COLO829 (cell line): Measurements from ENCODE around the gene GTF3C4.

ENCODE experiments used
- DNase-seq: peaks from one replicate; pipeline ENCODE4 v3.0.0; 2012; ENCODE audit warnings: low spot score

GTF3C4 gene

DNA sequence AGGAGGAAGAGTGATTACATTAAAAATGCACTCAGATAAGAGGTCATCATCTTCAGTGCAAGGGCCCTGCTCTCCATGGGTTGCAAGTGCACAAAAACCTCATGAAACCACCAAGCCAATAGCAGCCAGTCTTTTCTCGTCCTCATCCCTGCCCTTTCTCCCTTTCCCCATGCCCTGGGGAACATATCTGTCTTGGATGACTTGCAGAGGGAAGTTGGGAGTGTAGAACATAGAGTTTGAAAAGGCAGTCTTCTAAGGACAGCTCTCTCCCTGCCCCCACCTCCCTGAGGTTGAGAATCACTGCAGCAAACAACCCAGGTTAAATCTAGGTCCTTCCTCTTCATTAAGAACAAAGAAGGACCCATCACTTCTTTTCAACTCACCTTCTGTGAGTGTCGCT, 22.5 kb upstream of the GTF3C4 start:
- DNase-seq = no peak

DNA sequence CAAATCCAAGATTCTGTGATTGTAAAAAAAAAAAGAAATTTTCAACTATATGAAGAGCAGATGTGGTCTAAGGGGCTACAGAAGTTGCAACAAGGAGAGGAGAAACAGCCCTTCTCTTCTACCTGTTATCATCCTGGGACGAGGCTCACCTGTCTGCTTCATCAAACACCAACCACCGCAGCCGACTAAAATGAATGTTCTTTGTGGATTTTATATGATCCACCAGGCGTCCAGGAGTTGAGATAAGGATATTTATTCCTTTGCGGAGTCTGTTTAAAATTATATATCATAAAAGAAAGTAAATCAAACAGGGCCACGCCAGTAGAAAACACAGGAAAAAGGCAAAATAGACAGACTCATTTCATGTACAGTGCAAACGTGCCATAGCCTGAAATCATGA, 22.0 kb upstream of the GTF3C4 start:
- DNase-seq = no peak

GRCh38 chr9:132648685-132649084, 21.6 kb upstream of the GTF3C4 start:
- DNase-seq = no peak

- DNase-seq = no peak
These were observed 19.0 kb upstream of the GTF3C4 start for GRCh38 chr9:132651259-132651658.

DNA sequence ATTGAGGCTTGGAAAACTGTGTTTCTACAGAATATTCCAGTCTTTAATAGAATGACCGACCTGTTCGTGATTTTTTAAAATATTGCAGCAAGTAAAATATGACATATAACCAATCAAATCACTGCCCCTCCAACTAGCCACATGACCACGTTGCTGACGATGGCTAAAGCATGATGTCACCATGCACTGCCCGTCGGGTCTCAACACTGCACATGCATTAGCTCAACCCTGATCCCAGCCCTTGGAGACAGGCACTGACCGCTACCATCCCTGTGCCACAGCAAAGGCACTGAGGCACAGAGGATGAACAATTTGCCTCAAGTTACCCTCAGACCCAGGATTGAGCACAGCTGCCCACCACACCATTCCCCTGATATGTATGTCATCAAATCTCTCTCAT, 14.0 kb upstream of the GTF3C4 start:
- no peak for DNase-seq

GRCh38 chr9:132662152-132662945, 7.9 kb upstream of the GTF3C4 start:
- no peak for DNase-seq

DNA sequence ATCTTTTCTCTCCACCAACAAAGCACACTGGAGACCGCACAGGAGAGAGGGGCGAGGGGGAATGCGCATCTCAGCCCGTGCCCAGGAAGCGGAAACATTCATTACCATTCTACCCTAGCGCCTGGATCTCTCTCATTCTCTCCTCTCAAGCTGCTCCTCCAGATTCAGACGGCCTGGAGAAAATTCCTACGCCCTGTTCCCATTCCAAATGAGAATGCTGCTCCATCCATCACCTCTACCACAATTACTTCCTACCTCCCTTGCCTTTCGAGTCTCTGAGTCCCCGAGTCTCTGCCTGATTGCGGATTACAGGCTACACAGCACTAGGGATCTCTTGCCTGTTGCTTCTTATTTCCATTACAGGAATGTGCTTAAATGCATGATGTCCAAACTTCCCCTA, 7.1 kb upstream of the GTF3C4 start:
- no peak for DNase-seq

DNA sequence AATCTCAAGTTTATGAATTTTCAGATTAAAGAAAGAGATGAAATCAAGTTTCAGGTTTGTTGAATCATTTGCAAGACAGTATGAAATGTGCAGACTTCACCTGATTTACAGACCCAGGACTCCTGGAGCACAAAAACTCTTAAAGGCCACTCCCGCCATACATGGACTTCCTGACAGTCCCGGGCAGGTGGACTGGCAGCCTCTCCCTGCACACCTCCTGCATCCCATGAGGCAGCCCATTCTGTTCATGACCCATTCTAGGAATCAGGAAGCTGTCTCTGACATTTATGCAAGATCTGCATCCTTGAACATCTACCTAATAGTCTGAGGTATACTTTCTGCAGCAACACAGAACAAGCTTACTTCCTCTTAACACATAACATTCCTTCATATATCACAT, 6.4 kb upstream of the GTF3C4 start:
- DNase-seq = no peak

DNA sequence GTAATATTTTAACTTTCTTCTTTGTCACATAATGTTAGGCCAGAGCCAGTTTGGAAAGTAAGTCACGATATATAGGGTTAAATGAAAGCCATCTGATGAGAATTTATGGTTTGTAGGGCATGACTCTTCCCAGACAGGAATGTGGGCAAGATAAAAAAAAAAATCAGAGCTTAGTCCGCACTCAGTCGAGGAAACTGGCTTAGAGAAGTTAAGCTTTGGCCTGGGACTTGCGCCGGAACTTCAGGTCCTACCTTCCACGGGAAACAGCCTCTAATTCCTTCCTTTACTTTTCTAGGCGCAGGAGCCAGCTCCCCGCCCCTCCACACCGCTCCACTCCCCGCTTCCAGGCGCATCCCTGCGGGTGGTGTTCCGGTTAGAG, 956 bp upstream of the GTF3C4 start:
- DNase-seq = peak; percentile 68

DNA sequence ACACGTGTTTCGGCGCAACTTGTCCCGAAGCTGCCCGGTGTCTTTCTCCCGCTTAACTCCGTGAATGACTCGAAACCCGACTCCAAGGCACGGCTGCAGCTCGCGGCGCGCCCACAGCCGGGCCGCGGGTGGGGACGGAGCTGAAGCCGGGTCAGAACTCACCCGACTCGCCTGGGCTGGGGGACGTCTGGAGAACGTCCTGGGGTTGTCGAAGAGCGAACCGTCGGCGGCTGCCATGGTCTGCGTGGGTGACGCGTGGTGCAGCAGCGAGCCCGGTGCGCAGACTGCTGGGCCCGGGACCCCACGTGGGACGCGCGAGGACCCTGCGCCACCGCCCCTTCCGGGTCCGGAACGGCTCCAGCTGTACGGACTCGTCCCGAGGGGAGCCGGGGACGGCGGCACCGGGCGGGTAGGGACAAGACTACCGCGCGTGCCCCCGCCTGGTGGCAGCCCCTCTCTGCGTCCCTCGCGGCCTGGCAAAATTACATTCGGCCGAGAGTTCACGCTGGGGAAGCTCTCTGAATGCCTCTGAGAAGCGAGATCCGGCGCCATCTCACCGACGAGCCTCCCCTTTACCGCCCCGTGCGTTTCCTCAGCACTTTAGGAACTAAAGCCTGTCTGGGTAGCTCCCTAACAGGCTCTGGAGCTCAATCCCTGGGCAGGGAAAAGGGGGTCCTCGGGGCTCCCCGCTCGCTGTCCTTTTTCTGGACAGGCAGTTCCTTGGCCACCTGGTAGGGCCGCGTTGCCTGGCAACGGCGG, 387 bp upstream of the GTF3C4 start, which contains the start of gene DDX31:
Gene DDX31 (minus strand): TSS at position 286 of the 759 bp plus-strand sequence. CDS start 49 bp downstream, at position 237.
- DNase-seq = peak; percentile 82

DNA sequence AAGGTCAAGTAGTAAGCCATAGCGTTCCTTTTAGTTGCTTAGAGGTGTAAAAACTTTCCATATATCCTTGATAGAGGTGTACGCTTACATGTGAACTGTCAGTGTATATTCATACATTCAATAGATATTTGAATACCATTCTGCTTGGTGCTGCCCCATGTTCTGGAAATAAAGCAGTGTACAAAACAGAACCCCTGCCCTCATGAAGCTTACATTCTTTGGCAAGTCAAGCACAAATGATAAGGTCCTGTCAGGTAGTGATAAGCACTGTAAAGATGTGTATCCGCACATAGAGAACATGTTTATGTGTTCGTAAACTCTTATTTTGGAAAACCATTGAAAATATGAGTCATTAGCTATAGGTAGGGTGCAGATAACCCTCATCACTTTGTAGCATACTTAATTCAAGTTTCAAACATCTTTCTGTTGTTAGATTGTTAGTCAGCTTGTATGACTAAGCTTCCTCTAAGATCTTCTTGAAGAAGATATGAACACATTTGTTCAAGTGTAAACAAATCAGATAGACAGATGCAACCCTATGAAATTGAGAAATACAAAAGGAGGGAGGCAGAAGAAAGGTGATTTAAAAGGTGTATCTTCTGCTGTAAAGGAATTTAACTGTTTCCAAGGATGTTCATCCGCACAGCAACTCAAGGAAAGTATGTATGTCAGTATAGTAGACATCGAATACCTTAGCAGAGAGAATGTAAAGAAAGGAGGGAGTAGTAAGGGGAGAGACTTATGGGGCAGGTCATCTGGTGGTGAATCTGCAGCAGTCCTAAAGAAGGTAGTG, 1.6 kb downstream of the GTF3C4 start:
- DNase-seq = no peak

- no peak for DNase-seq
These were observed 2.1 kb downstream of the GTF3C4 start for GRCh38 chr9:132672413-132672690.

DNA sequence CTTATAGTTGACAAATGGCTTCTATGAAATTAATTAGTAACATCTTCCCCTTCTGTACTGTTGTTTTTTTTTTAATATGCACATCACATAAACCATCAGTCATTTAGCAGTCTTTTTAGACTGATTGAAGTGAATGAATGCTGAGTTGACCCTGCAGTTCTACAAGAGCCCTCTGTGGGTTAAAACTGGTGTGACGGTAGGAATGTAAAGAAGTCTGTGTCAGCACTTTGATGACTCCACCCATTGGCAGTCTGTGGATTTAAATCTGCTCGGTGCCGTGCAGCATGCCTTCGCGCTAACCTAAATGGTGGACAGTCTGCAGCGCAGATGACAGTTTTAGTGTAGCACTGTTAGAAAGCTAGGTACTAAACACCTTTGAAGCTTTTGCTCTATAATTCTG, 3.1 kb downstream of the GTF3C4 start:
- DNase-seq = peak; percentile 78

GRCh38 chr9:132674485-132674884, 4.2 kb downstream of the GTF3C4 start:
- no peak for DNase-seq

DNA sequence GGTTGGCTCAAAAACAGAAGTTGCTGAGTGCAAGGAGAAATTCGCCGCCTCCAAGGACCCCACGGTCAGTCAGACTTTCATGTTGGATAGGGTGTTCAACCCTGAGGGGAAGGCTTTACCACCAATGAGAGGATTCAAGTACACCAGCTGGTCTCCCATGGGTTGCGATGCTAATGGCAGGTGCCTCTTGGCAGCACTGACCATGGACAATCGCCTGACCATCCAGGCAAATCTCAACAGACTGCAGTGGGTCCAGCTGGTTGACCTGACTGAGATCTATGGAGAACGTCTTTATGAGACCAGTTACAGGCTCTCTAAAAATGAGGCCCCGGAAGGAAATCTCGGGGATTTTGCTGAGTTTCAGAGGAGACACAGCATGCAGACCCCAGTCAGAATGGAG, 7.7 kb downstream of the GTF3C4 start:
- no peak for DNase-seq

DNA sequence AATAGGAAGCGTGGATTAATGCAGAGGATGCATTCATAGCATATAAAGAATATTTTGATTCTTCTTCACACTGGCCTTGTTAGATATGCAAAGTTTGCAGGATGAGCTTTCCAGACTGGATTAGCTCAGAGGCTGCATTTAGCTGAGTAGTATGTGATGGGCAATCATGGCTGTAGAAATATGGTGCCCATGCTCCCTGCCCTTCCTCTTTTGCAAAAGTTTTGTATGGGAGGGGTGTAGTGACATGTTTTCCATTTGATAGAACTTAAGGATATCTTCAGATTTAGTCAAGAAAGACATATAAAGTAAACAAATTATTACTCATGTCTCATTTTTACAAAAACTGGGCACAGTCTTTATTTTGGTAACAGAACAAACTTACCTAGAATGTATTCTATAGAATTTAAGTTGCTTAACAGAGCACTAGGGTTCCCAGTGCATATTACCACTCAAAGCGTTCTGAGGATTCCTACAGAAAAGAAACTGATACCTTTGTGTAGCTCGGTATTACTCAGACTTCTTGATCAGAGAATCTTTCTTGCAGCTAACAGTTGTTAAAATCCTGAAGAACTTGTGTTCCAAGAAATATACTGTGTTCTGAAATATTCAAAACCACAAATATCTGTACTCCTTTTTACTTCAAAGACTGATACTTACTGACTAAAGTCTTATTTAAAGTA, 9.8 kb downstream of the GTF3C4 start:
- no peak for DNase-seq

DNA sequence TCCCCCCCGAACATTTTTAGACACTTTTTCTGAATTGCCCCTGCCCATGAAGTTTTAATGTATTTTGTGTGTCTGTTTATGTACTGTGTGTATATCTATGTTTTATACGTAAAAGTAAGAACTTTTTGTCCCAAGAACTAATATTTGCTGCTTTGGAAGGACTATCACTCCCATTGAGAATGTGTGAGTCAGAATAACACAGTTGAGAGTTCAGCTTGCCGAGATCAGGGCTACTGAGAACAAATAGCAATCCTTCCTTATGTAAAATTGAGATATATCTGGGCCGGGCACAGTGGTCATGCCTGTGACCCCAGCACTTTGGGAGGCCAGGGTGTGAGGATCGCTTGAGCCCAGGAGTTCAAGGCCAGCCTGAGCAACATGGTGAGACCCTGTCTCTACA, 11.3 kb downstream of the GTF3C4 start:
- no peak for DNase-seq

DNA sequence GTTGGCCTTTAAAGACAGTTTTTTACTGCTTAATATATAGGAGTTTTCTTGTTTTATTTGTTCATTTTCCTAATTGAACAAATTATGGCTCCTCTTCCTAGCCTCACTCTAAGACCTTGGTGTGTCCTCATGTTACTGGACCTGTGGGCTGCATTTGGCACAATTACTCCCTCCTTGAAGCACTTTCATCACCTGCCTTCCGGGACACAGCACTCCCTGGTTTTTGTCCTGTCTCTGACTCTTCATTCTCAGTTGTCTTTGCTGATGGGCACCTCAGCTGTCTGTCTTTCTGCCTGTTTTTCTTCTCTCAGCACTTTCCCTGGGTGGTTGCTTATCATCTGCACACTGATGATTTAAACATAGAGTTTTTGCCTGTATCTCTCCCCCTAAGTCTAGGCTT, 13.6 kb downstream of the GTF3C4 start:
- DNase-seq = no peak

- no peak for DNase-seq
These were observed 20.4 kb downstream of the GTF3C4 start for GRCh38 chr9:132690696-132691095.

GRCh38 chr9:132694144-132694543, 23.9 kb downstream of the GTF3C4 start:
- no peak for DNase-seq

DNA sequence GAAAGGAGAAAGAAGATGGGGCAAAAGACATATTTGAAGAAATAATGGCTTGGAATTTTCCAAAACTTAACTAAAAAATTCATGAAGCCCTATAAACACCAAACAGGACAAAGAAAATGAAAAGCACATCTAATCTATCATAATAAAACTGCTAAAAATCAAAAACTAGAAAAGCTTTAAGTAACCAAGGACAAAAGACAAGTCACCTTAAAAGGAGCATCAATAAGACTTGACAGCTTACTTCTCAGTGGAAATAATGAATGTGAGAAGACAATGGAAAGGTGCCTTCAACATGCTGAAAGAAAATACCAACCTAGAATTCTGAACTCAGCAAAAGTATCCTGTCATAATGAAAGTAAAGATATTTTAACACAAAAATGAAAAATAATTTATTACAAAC, 27.0 kb downstream of the GTF3C4 start:
- DNase-seq = no peak

DNA sequence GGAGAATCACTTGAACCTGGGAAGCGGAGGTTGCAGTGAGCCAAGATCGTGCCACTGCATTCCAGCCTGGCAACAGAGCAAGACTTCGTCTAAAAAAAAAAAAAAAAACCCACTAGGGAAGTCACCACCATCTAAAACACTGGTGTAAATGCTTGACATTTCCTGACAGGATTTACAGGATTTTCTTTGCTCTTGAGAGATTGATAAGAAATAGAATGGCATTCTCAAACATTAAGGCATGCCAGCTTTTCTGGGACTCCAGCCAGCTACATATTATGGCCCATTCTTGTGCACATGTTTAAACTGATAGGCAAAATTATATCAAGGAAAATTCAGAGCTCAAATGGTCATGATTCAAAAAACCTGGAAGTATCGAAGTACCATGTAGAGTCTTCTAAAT, 28.7 kb downstream of the GTF3C4 start:
- no peak for DNase-seq
